Activated naive CD4-positive, alpha-beta T cell treated with Interleukin-2 at 50 U/mL for 16 hours (primary cell): ENCODE data around the gene MLF2.
A peak's percentile ranks its signal among the peaks of the same experiment; 100 is the strongest.

Source experiments
- DNase-seq: peaks from one replicate; pipeline ENCODE4 v3.0.0-alpha.2; 2020

Gene MLF2

DNA sequence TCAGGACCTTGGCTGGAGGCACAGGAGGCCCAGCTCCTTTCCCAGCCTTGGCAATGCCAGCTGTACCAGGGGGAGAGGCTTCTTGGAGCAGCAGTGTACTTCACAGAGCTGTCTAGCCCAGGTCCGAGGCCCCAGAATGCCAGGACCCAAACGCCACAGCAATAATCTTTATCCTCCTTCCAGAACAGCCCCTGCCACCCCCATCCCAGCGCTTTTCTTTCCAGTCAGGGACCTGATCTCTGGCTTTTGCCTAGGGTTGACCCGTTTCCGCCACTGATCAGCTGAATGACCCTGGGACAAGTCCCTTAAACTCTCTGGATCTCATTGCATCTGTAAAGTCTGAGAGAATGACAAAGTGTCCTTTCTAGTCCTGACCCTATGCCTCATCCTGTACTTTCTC, 24.4 kb upstream of the MLF2 start:
- DNase-seq: no peak

DNA sequence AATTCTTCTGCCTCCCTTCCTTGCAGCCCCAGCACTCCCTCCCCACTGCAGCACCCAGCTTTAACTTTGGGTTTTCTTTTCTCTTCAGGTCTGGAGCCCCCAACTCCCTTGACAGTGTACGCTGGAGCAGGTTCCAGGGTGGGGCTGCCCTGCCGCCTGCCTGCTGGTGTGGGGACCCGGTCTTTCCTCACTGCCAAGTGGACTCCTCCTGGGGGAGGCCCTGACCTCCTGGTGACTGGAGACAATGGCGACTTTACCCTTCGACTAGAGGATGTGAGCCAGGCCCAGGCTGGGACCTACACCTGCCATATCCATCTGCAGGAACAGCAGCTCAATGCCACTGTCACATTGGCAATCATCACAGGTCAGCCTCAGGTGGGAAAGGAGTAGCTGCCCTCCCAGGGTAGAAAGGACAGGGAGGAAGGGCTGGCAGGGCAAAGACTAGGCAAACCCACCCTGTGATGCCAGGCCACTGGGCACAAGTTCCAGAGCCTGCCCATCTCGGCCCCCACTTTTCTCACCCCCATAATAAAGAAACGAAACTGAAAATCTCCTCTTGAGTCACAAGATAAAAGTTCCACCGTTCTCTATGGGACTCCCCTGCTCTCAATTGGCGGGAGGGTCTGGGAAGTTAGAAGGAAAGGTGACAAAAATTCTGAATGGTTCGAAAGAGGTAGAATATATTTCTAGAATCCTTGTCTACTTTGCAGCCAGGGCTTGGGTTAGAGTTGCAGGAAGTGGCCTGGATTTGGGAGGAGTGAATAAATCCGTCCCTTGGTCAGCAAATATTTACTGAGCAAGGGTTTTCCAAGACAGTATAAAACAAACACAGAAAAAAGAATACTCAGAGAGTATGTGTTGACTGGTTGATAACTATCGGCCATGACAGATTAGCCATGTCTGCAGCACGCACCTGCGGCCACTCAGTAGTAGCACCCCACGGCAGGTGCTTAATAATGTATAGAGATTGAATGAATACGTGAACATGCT, 22.5 kb upstream of the MLF2 start:
- no peak for DNase-seq

DNA sequence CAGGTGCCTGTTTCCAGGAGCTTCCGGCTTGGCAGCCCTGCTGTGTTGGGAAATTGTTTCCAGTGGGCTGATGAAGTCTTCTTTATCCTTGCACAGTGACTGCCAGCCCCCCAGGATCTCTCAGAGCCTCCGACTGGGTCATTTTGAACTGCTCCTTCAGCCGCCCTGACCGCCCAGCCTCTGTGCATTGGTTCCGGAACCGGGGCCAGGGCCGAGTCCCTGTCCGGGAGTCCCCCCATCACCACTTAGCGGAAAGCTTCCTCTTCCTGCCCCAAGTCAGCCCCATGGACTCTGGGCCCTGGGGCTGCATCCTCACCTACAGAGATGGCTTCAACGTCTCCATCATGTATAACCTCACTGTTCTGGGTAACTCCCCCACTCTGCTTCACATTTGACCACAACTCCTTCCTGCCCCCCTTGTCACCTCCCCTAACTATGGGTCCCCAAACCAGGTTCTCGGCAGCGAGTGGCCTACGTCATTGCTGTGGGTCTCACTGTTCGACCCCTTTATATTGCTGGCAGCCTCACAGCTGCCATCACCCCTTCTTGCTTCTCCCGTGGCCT, 21.6 kb upstream of the MLF2 start:
- no peak for DNase-seq

DNA sequence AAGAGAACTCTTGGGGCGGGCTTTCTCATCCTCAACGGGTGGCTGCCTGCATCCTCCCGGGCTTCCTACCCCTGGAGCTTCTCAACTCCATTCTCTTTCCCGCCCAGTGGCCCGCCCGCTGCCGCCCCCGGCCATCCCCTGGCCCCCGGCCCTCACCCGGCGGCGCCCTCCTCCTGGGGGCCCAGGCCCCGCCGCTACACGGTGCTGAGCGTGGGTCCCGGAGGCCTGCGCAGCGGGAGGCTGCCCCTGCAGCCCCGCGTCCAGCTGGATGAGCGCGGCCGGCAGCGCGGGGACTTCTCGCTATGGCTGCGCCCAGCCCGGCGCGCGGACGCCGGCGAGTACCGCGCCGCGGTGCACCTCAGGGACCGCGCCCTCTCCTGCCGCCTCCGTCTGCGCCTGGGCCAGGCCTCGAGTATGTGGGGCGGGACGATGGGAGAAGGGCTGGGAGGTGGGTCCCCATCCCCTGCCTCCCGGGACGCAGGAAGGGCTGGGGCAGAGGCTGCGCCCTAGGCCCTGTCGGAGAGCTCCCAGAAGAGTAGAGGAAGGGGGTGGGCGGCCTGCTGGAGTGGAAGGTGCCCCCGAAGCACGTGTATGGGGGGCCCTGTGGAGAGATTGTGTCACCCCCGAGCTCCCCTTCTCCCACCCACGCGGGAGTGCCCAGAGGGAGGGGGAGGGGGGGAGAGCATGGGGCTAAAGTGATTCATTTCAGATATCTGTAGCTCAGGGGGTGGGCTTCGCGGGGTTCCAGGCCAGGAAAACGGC, 20.8 kb upstream of the MLF2 start:
- peak; percentile 53 for DNase-seq

DNA sequence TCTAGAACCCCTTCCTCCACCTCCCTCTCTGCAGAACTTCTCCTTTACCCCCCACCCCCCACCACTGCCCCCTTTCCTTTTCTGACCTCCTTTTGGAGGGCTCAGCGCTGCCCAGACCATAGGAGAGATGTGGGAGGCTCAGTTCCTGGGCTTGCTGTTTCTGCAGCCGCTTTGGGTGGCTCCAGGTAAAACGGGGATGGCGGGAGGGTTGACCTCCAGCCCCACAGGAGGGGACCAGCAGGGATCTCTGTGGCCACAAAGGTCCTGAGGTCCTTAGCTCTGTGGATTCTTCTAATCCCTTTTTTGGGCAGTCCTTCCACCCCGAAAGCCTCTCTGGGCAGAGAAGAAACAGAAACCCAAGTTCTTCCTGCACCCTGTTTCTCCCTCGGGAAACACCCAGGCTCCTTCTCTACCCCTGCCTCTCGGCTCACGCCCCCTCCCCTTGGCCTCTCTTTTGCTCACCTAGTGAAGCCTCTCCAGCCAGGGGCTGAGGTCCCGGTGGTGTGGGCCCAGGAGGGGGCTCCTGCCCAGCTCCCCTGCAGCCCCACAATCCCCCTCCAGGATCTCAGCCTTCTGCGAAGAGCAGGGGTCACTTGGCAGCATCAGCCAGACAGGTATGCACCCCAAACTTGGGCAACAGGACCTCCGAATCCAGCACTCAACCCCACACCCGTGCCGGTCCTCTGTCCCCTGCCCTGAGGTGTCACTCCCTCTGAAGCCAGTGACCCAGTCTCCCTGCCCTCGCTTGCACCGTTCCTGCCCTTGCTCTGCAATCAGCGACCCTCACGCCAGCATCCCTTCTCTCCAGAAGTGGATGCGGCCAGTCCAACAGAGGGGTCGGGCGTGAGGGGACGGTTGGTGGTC, 20.0 kb upstream of the MLF2 start:
- no peak for DNase-seq

DNA sequence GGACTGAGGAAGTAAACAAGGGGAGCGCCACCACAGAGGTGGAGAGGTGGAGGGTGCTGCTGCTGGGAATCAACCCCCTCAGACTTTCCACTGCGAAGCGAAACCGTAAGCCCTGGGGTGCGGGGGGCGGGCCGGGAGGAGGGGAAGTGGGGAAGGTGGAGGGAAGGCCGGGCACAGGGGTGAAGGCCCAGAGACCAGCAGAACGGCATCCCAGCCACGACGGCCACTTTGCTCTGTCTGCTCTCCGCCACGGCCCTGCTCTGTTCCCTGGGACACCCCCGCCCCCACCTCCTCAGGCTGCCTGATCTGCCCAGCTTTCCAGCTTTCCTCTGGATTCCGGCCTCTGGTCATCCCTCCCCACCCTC, 19.4 kb upstream of the MLF2 start, which contains the start of gene LAG3:
LAG3 (plus strand) TSS at position 190 of the 365 bp plus-strand sequence. CDS start 333 bp downstream, outside the sequence.
- DNase-seq: peak; percentile 59

DNA sequence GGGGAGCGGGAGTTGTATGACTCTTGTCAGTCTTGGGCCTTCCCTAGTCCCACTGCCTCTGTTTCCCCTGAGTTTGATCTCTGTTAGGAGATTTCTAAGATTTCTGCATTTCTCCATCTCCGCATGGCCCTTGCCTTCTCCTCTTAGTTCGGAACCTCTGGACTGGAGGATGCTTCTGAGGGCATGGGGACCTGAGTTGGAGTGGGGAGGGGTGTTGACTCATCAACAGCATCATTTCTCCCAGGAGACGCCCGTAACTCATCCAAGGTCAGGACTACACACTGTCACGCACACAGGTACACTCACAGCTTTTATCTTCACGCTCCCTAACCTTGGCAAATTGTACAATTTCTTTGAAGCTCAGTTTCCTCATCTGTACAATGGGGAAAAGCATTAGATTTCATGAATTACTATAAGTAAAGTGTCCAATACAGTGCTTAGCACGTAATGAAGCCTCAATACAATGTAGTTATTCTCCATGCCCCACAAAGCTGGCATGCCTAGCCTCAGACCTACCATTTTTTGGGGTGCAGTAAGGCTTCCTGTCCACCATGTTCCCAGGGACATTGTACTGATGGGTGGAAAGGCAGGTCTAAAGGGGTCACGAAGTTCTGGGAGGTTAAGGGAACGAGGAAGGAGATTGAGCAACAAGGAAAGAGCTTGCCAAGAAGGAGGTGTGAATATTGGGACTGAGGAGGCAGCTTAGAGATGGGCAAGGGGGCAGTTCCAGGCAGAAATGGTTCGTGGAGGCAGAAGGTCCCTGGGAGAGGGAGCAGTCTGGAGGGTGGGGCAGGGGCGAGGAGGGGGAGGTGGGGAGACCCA, 18.8 kb upstream of the MLF2 start:
- DNase-seq: no peak

DNA sequence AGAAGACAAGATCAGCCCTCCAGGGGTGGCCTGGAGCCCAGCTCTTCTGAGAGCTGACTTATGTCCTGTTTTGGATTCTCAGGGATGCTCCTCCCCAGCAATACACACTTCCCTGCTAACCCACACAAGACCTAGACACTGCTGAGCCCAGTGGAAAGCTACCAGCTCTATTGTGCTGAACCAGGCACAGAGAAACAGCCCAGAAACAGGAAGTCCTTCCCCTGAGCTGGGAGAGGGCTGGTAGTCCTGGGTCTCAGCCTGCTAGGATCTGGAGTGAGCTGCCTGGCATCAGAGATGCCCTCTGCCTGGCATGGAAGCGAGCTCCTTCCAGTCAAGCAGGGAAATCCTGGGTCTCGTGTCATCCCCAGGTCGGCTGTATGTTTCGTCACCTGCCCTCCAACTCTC, 18.2 kb upstream of the MLF2 start:
- no peak for DNase-seq

DNA sequence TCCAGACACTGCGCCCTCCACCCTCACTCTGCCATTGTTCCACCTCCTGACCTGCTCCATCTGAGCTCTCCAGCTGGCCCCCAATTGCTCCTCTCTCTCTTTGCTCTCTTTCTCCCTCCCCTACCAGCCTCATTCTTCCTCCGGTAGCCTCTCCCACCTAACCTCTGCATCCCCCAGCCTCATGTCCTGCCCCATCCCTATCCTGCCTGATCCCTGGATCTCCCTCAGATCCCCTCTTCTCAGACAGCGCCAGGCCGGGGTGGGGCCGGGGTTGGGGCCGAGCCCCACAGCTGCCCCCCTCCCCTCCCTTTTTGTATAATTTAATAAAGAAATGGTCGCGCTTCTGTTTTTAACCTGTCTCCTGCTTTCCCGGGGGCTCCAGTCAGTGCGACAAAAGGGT, 17.7 kb upstream of the MLF2 start:
- DNase-seq: no peak

DNA sequence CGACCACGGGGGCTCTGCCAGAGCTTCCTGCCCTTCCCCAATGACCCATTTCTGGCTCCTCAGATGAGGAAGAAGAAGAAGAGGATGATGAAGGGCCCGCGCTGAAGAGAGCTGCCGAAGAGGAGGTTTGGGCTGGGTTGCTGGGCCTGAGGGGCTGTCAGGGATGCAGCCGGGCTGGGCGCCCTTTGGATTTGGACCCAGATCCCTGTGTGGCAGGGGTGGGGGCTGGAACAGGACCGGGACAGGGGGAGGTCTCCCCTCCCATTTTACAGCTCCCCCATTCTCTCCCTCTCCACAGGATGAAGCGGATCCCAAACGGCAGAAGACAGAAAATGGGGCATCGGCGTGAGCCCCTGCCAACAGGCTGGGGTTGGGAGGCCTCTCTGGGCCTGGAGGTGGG, 17.2 kb upstream of the MLF2 start:
- DNase-seq: no peak

DNA sequence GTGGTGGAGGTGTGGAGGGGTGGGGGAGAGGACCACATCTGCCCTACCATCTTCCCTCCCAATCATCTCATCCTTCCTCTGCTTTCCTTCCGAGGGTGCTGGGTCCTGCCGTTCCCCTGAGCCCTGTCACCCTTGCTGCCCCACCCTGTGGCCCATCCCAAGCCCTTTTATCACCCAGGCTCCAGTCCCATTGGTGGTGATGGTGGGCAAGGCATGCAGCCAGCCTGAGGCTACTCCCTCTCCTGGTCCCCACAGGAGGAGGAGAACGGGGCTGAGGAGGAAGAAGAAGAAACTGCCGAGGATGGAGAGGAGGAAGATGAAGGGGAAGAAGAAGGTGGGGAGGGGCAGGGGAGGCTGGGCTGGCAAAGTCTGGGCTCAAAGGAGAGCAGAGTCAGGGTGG, 16.7 kb upstream of the MLF2 start:
- DNase-seq: no peak

DNA sequence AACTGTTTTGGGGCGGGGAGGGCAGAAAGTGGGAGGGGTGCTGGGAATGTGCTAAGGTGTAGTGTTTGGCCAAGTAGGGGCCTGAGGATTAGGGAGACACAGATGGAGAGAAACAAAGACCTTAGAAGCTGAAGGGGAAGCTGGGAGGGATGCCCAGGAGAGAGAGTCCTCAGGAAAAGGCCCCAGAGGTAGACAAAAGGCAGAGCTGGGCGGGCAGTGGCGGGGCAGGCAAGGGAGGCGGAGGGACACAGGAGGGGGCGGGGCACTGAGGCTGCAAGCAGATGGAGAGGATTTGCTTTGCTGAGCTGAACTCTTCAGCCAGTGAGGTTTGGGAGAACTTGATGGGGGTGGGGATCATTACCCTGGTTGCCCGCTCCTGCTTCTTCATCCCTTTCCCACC, 16.0 kb upstream of the MLF2 start:
- DNase-seq: no peak

DNA sequence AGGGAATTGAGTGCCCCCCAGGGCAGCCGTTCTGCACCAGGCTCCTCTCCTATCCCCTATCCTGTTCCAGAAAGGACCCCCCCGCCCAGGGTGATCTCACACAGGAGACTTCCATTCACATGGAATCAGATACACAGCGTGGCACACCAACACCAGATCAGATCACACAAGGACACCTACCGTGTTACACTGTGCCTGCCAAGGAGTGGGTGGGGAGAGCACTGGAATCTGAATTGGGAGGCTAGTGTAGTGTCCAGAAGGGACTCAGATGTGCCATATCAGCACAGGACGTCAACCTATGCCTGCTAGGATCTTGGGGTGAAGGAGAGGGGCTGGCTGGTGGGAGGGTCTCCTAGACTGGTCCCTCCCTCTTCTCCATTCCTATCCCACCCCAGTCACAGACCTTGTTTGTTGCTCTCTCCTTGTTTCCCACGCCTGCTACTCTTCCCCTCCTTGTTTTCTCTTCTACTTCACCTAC, 15.5 kb upstream of the MLF2 start:
- DNase-seq: no peak

DNA sequence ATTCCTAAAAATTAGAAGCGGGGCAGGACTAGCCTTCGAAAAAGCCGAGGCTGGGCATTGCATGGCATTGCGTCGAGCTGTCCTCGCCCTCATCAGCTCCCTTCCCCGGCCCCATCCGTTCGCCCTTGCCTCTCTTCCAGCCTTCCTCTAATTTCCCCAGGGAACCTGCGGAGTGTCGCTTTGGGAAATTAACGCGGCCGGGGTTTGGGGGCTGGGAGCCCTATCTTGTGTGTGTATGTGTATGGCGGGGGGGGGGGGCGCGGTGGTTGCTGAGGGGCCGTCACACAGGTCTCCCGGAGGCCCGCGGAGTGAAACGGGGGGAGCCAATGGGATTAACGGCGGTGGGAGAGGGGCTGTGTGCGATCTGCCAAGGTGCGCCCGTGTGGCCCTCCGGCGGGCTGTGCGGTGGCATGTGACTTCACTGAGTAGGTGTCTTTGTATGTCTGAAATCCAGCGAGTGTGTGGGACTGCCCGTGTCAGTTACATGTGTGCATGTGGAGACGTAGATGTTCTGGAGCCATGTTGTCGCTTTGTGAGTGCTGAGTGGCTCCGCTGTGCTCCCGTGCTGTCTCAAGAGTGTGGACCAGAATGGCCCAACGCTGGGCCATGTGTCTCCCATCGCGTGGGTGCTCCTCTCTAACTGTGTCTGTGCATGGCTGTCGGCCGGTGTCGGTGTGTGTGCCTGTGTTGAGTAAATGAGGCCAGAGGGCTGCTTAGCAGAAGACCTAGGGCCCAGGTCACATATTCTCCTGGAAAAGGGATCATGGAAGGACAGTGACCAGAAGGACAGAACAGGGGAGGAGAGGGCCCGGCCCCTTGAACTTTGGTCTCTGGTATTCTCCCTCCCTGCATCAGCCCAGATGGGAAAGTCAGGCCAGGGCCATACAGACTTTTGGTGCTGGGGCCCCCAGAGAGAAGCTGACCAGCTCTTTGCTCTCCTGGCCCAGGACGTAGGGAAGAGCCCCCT, 14.7 kb upstream of the MLF2 start:
- DNase-seq: no peak

DNA sequence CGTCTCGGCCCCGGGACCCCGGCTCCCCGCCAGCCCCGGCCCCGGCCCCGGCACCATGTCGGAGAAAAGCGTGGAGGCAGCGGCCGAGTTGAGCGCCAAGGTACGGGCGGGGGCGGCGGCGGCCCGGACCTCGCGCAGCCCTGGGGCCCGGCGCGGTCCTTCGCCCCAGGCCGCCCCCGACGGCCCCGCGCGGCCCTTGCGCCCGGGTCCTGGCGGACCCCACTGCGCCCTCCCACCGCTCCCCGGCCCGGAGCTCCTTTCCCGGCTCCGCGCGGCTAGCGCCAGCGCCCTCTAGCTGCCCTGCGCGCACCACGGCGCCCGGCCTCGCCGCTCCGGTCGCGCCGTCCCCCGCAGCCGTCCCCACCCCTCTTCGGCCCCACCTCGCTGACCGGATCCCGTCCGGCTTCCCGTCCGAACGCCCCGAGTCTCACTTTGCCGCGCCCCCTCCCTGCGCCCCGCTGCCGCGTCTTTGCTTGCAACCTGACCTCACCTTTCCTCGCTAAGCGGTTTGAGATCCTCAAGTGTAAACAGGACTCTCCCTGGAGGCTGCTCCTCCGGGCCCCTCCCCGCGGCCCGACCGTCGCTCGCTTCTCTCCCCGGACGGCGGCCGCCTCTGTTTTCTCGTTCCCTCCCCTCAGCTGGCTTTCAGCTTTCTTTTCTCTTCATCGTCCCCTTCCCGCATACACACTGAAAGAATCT, 13.9 kb upstream of the MLF2 start:
- DNase-seq: peak; percentile 60

DNA sequence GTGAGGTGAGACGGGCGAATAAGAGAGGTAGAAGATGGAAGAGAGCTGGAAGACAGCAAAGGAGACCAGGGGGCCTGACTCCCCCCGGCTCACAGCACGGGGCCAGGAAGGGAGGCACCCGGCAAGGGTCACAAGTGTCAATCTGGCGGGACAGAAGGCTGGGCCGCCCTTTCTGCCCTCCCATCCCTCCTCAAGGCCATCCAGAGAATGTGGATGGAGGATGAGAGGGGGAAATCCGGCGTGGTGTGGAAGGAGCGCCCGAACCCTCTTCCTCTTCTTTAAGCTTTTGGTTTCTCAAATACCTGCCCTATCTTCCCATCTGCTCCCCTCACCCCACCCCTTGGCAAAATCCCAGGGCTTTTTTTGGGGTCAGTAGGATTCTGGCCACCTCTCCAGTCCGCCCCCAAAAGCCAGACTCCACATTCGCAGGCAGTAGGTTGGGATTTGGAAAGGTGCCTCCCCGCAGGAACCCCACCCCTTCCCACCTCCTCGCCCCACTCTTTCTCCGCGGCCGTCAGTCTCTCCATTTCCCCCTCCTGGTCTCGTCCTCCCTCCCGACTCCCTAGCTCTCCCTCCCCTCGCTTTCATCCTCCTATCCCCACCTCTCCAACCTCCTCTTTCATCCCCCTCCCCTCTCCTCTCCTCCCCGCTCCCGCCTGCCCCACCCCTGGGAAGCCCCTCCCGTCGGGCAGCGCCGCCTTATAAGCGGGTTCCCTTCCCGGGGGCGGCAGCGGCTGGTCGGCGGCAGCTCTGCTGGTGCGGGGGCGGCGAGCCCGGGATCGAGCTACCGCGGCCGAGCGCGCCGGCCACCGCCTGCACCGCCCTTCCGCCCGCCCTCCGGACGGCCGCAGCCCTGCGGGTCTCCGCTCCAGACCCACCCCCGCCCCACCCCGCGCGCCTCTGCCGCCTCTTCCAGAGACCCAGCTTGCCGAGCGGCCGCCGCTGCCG, 13.0 kb upstream of the MLF2 start, which contains the start of gene PTMS:
PTMS (plus strand) TSS at position 730 of the 948 bp plus-strand sequence. CDS start 343 bp downstream, outside the sequence.
- peak; percentile 29 for DNase-seq

DNA sequence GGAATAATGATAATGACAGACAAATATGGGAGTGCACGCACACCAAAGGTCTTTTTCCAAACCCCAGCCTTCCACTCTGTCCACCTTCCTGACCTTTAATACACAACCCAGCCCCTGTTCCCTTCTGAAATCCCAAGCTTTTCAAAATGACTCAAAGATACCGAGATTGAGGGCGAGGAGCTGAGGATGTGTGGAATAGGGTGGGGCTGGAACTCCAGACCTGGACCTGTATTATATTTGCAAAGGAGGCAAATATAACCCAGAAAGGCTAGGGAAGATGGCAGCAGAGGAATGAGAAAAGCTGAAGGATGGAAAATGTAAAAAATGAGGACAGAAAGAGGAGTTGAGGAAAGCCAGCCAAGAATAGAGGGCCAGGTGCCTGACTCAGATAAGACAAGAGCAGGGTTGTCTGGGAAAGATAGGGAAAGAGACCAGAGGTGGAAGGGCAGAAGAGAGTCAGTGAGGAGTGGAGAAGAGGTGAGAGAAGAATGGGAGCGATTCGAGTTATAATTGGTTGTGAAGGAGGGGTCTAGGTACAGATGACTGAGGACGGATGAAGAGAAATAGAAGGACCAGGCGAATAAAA, 12.2 kb upstream of the MLF2 start:
- no peak for DNase-seq
